GM10248 (cell line): ENCODE measurements around the gene PARVB.

Experiments
- CTCF ChIA-PET: fragments of 300-600 bp; sonication (Branson Sonifier 250); formaldehyde crosslinking; extraction: SDS; loops from one replicate; lab custom pipeline; 2021; ENCODE audit warnings: antibody characterized with exemption; lab: Yijun Ruan, JAX
- POLR2A ChIA-PET: fragments of 350-650 bp; sonication (Branson Sonifier 250); formaldehyde crosslinking; extraction: SDS; loops from one replicate; lab custom pipeline; 2020; ENCODE audit warnings: antibody characterized with exemption; lab: Yijun Ruan, JAX
- DNase-seq: peaks from one replicate; pipeline ENCODE4 v3.0.0; 2012; ENCODE audit errors: extremely low spot score
- TF ChIP-seq, protein P1 (sequence below): IDR thresholded peaks from 2 replicates; pipeline ENCODE4 v1.5.1; 2012; ENCODE audit warnings: mild to moderate bottlenecking, low read depth; ENCODE audit errors: extremely low read depth, missing control alignments, control extremely low read depth

PARVB gene

DNA sequence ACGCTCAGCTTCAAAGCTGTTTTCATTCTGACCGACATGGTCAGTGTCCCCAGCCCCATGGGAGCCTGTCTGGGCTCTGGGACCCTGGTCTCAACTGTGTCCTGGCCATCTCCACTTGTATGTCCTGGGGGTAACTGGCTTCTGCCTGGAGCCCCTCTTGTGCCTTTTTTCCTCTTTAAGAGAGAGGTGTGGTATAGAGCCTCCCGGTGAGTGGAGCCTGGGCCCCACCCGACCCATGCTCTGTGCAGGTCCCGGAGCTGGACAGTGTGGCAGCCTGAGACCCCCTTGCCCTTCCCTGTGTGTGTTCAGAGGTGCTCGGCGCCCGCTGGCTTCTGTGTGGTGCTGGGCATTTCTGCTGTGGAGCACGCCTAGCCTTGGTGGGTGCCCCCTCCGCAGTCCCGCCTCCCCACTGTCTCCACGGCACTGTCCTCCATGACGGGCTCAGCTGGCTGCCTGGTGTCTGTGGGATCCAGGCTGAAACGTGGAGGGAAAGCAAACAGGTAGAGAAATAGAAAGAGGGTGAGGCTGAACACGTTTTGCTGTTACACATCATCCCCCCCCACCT, 74.9 kb downstream of the PARVB start:
- ChIA-PET CTCF (no interaction called here), POLR2A (no interaction called here)
- DNase-seq = no peak
- TF ChIP-seq, protein P1, sequence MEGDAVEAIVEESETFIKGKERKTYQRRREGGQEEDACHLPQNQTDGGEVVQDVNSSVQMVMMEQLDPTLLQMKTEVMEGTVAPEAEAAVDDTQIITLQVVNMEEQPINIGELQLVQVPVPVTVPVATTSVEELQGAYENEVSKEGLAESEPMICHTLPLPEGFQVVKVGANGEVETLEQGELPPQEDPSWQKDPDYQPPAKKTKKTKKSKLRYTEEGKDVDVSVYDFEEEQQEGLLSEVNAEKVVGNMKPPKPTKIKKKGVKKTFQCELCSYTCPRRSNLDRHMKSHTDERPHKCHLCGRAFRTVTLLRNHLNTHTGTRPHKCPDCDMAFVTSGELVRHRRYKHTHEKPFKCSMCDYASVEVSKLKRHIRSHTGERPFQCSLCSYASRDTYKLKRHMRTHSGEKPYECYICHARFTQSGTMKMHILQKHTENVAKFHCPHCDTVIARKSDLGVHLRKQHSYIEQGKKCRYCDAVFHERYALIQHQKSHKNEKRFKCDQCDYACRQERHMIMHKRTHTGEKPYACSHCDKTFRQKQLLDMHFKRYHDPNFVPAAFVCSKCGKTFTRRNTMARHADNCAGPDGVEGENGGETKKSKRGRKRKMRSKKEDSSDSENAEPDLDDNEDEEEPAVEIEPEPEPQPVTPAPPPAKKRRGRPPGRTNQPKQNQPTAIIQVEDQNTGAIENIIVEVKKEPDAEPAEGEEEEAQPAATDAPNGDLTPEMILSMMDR = no peak

DNA sequence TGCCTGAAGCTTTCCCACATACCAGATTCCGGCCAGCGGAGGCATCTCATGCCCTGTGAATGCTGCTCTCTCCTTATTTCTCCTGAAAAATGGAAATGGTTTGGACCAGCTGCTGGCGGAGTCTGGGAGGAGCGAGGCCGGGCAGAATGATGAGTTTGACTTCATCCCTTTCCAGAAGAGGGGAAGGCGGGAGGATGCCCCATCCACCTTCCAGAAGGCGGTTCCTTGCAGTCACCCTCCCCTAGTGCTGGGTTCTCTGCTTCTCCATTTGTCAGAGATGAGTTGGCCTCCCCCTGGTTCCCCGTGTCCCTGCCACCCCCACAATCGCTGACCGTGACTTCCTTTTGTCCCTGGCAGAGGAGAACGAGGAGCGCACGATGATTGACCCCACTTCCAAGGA, 75.6 kb downstream of the PARVB start:
- TF ChIP-seq, protein P1 = no peak
- CTCF ChIA-PET = interaction anchor here (1.4 to 1.9 kb wide), 3 partner anchors 14 to 107 kb away, joined by 5 to 6 read pairs (median 5); no protein-coding TSS in a partner anchor
- no peak for DNase-seq
- POLR2A ChIA-PET = no interaction called here

DNA sequence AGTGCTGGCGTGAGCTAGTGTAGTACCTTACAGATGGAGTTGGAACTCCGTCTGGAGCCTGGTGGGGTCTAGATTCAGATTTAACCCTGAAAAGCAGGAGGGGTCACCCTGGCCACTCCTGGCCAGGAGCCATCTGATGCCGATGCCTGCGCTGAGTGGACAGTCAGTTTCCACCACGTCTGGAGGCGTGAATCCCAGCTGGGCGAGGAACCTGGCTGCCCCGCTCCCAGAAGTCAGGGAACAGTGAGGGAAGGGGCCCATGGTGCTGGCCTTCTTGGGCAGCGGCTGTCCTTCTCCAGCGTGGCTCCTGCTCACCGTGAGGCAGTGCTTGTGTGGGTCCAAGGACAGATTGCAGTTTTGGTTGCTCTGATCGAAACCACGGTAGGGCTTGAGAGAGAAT, 76.3 kb downstream of the PARVB start:
- TF ChIP-seq, protein P1 = no peak
- ChIA-PET POLR2A (no interaction called here), CTCF (interaction anchor here (1.4 to 1.9 kb wide), 3 partner anchors 14 to 107 kb away, joined by 5 to 6 read pairs (median 5); no protein-coding TSS in a partner anchor)
- no peak for DNase-seq

DNA sequence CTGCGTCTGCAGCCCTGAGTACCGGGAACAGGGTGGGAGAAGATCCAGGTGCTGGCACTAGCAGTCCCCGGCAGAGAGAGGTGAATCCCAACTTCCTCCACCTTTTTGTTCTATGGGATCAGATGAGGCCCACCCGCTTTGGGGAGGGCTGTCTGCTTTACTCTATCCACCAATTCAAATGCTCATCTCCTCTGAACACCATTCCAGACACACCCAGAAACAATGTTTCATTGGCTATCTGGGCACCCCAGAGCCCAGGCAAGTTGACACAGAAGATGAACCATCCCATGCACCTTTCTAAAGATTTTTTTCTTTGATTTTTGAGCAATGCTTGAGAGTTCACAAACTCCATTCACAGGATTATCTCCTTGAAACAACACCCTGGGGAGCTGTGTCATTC, 78.0 kb downstream of the PARVB start:
- ChIA-PET CTCF (interaction anchor here (2.0 kb wide), 1 partner anchor 20 kb away, joined by 10 read pairs; no protein-coding TSS in a partner anchor), POLR2A (no interaction called here)
- TF ChIP-seq, protein P1 = no peak
- DNase-seq = no peak

DNA sequence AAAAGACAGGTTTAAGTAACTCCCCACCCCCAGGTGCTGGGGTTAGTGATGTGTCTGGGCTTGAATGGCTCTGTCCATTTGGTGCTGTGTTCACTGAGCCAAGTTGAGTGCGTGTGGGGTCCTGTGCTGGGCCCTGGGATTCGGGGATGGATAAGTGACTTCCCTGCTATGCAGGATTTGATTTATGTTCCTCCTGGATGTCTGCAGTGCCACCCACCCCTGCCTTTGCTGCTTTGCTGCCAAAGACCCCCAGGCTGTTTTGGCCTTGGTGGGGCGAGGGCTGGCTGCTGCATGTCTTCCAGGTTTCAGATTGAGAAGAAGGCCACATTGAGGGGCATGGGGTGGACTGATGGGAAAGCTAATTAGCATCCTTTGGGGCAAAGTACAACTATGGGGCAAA, 78.8 kb downstream of the PARVB start:
- no peak for DNase-seq
- TF ChIP-seq, protein P1 = no peak
- ChIA-PET CTCF (interaction anchor here (0.8 to 2.0 kb wide), 3 partner anchors 9 to 21 kb away, joined by 3 to 10 read pairs (median 8); no protein-coding TSS in a partner anchor), POLR2A (no interaction called here)

DNA sequence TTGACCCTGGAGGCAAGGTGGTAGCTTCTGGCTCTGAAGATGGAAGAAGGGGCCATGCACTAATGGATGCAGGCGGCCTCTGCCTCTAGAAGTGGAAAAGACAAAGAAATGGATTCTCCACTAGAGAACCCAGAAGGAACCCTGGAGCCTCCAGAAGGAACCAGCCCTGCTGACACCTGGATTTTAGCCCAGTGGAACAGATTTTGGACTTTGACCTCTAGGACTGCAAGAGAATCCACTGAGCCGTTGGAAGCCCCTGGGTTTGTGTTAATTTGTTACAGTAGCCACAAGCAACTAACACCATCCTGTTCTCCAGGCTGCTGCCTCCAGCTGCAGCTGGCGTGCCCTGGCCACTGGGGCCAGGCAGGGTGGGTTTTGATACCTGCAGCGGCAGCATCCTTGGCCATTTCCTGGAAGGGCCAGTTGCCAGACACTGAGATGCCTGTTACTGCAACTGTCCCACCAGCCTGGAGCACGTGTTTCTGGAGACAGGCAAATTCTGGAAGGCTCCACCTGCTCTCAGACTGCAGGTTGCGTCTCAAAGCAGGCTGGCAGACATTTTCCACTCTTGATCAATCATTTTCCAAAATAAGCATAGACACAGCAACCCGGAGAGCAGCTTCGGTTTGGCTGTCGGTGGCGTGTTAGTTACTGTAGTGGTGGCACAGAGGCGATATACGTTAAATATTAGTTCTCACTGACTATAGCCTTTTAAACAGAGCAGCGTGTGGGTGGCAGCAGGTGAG, 79.8 kb downstream of the PARVB start:
- ChIA-PET CTCF (interaction anchor here (1.3 to 2.0 kb wide), 2 partner anchors 18 to 22 kb away, joined by 8 to 10 read pairs; no protein-coding TSS in a partner anchor), POLR2A (no interaction called here)
- TF ChIP-seq, protein P1 = no peak
- no peak for DNase-seq
